Naive thymus-derived CD8-positive, alpha-beta T cell (primary cell): ENCODE data around the gene ZNF175. TPM values are rescaled to one million over a fixed set of nuclear protein-coding genes. Genes with fewer than 3 reads are reported as not detected.

Experiments
- ATAC-seq, 2 donors: fragments of 150-1000 bp; cut with Tn5 transposase in 1 of 2; sonication (Bioruptor Pico), chemical (Tn5 transposase) in 1 of 2; 1 replicate in 1 of 2; 2 replicates in 1 of 2; pipeline ENCODE4 v1.10.0; 2021; ENCODE audit warnings: mild to moderate bottlenecking in 2 of 2, moderate library complexity in 2 of 2
- POLR2A ChIA-PET: fragments of 350-600 bp; sonication (Branson Sonifier 250); formaldehyde crosslinking; loops from one replicate; lab custom pipeline; 2021; ENCODE audit warnings: antibody characterized with exemption; lab: Charles Lee
- DNase-seq, 10 donors: peaks; one replicate each; pipeline versions ENCODE4 v3.0.0 to v3.0.0-alpha.2; 2020 to 2022
- H3K27ac Mint-ChIP-seq, 10 donors: one replicate each; pipeline ENCODE4 v1.8.0; 2020 to 2022; ENCODE audit warnings: mild to moderate bottlenecking in 10 of 10, mixed read lengths in 10 of 10, moderate library complexity in 4 of 10, inconsistent platforms in 1 of 10
- H3K27me3 Mint-ChIP-seq, 5 donors: one replicate each; pipeline ENCODE4 v1.8.0; 2021 to 2022; ENCODE audit warnings: mixed read lengths in 5 of 5
- H3K36me3 Mint-ChIP-seq, 3 donors: one replicate each; pipeline ENCODE4 v1.8.0; 2020 to 2022; ENCODE audit warnings: mixed read lengths in 3 of 3, mild to moderate bottlenecking in 2 of 3, inconsistent platforms in 1 of 3
- H3K4me1 Mint-ChIP-seq, 4 donors: one replicate each; pipeline ENCODE4 v1.8.0; 2021 to 2022; ENCODE audit warnings: mixed read lengths in 4 of 4
- H3K4me3 Mint-ChIP-seq, 10 donors: one replicate each; pipeline ENCODE4 v1.8.0; 2020 to 2022; ENCODE audit warnings: mild to moderate bottlenecking in 10 of 10, mixed read lengths in 10 of 10, moderate library complexity in 6 of 10, inconsistent platforms in 1 of 10
- H3K9me3 Mint-ChIP-seq, 9 donors: one replicate each; pipeline ENCODE4 v1.8.0; 2020 to 2022; ENCODE audit warnings: mixed read lengths in 9 of 9, mild to moderate bottlenecking in 3 of 9, inconsistent platforms in 1 of 9, moderate library complexity in 1 of 9
- polyA plus RNA-seq, 3 donors: library from polyadenylated mRNA; unstranded; fragments of 300-500 nt; fragmentation: Illumina TruSeq; gene quantifications; one replicate each; pipeline ENCODE4 v1.2.3, GENCODE V29; 2021
- total RNA-seq, 8 experiments: library from RNA in 2 of 8; stranded (reverse) in 2 of 8; gene quantifications; one replicate each; pipeline ENCODE4 v1.2.3 and lab custom pipeline; 2021 to 2026

ZNF175 gene
- total and polyA plus RNA-seq, 5 experiments from 2014 or later: 1.9 to 21.0 (median 3.7) TPM

DNA sequence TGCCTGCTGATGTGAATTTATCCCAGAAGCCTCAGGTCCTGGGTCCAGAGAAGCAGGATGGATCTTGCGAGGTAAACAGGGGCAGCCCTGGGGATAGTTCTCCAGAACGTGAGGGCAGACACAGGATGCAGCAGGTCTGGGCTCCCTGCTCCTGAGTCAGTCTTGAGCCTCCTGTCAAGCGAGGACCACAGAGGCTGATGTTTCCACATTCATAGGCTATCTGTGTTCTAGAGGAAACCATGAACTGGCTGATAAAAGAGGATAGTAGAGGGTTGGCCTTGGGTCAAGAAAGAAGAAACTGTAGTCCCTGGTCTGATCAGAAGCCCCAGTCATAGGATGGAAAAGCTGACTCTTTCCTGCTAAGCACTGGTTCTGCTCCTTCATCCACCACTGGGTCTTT, 2.2 kb downstream of the ZNF175 start:
- DNase-seq: no peak
- Mint-ChIP-seq H3K9me3 (peaks cover 0 to 4% (median 0%) of the 10 kb centered on the region in 9 donors), H3K4me1 (peaks cover 27 to 41% (median 36%) of the 10 kb centered on the region in 4 donors), H3K27ac (peak overlapping the region in 1 of 10 donors; percentile 44), H3K27me3 (peaks cover 0 to 2% (median 0%) of the 10 kb centered on the region in 5 donors), H3K36me3 (peaks cover 23 to 50% (median 49%) of the 10 kb centered on the region in 3 donors), H3K4me3 (peak overlapping the region in 4 of 10 donors; percentile 23 to 37 (median 30))
- POLR2A ChIA-PET: no interaction called here
- ATAC-seq: no peak

DNA sequence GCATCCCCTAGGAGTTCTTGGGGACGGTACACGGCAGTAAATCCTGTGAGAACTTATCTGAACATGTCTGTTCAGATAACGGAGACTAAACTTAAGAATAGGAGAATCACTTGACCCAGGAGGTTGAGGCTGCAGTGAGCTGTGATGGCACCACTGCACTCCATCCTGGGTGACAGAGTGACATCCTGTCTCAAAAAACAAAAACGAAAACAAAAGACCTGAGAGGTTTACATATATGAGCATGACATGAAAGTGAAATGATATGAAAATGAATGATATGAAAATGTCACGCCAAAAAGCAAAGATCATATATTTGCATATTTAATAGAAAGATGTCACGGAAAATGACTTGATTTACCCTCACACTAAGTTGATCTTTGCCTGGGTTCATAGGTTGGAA, 5.8 kb downstream of the ZNF175 start:
- DNase-seq: no peak
- peak overlapping the region in 1 of 10 donors; percentile 77 for H3K27ac Mint-ChIP-seq
- H3K4me1 Mint-ChIP-seq: peaks cover 15 to 28% (median 23%) of the 10 kb centered on the region in 4 donors
- ATAC-seq: no peak
- no peak overlapping the region for H3K4me3 Mint-ChIP-seq
- peaks cover 40 to 80% (median 78%) of the 10 kb centered on the region in 3 donors for H3K36me3 Mint-ChIP-seq
- H3K27me3 Mint-ChIP-seq: no peaks in the 10 kb centered on the region
- POLR2A ChIA-PET: no interaction called here
- H3K9me3 Mint-ChIP-seq: peaks cover 0 to 15% (median 7%) of the 10 kb centered on the region in 9 donors

DNA sequence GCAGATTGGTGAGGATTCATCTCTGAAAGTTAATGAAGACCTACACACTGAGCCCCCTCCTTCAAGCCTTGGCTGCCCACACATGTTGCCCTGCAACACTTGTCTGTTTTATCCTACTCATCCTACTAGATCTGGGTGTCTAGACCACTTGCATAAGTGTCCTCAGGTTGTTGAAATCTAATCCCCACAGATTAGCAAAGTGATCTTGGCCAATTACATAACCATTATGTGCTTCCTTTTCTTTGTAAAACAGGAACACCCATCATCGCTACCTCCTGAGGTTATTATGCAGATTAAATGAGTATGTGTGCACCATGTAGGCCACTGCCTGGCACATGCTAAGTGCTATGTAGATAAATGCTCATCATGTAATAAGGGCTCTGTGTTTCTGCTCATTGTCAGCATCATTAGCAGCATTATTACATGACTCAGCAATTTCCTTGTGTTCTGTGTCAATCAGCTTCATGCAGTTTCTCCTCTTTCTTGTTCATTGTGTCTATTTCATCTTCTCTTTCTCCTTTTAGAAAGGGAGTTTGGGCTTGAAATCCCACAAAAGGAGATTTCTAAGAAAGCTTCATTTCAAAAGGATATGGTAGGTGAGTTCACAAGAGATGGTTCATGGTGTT, 15.1 kb downstream of the ZNF175 start:
- Mint-ChIP-seq H3K36me3 (peaks cover 59 to 76% (median 66%) of the 10 kb centered on the region in 3 donors), H3K9me3 (peaks cover 0 to 85% (median 53%) of the 10 kb centered on the region in 9 donors)
- no peak for ATAC-seq

DNA sequence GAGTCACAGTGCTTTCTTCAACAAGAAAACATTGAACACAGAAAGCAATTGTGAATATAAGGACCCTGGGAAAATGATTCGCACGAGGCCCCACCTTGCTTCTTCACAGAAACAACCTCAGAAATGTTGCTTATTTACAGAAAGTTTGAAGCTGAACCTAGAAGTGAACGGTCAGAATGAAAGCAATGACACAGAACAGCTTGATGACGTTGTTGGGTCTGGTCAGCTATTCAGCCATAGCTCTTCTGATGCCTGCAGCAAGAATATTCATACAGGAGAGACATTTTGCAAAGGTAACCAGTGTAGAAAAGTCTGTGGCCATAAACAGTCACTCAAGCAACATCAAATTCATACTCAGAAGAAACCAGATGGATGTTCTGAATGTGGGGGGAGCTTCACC, 15.7 kb downstream of the ZNF175 start:
- POLR2A ChIA-PET: no interaction called here
- Mint-ChIP-seq H3K4me1 (no peaks in the 10 kb centered on the region), H3K36me3 (peaks cover 53 to 70% (median 62%) of the 10 kb centered on the region in 3 donors), H3K9me3 (peaks cover 0 to 84% (median 53%) of the 10 kb centered on the region in 9 donors), H3K27me3 (no peaks in the 10 kb centered on the region), H3K27ac (no peak overlapping the region), H3K4me3 (no peak overlapping the region)
- no peak for DNase-seq
- ATAC-seq: no peak

More for the DNA sequence above, 15.1 kb downstream of the ZNF175 start:
- Mint-ChIP-seq H3K4me3 (no peak overlapping the region), H3K4me1 (no peaks in the 10 kb centered on the region), H3K27me3 (no peaks in the 10 kb centered on the region), H3K27ac (no peak overlapping the region)
- DNase-seq: no peak
- POLR2A ChIA-PET: no interaction called here

DNA sequence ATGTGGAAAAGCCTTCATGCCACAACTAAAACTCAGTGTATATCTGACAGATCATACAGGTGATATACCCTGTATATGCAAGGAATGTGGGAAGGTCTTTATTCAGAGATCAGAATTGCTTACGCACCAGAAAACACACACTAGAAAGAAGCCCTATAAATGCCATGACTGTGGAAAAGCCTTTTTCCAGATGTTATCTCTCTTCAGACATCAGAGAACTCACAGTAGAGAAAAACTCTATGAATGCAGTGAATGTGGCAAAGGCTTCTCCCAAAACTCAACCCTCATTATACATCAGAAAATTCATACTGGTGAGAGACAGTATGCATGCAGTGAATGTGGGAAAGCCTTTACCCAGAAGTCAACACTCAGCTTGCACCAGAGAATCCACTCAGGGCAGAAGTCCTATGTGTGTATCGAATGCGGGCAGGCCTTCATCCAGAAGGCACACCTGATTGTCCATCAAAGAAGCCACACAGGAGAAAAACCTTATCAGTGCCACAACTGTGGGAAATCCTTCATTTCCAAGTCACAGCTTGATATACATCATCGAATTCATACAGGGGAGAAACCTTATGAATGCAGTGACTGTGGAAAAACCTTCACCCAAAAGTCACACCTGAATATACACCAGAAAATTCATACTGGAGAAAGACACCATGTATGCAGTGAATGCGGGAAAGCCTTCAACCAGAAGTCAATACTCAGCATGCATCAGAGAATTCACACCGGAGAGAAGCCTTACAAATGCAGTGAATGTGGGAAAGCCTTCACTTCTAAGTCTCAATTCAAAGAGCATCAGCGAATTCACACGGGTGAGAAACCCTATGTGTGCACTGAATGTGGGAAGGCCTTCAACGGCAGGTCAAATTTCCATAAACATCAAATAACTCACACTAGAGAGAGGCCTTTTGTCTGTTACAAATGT, 16.4 kb downstream of the ZNF175 start:
- H3K27me3 Mint-ChIP-seq: no peaks in the 10 kb centered on the region
- peaks cover 46 to 63% (median 61%) of the 10 kb centered on the region in 3 donors for H3K36me3 Mint-ChIP-seq
- H3K4me3 Mint-ChIP-seq: no peak overlapping the region
- POLR2A ChIA-PET: no interaction called here
- no peak overlapping the region for H3K27ac Mint-ChIP-seq
- peaks cover 0 to 82% (median 53%) of the 10 kb centered on the region in 9 donors for H3K9me3 Mint-ChIP-seq
- peaks cover 0 to 2% (median 2%) of the 10 kb centered on the region in 4 donors for H3K4me1 Mint-ChIP-seq
- ATAC-seq: no peak
- DNase-seq: no peak

DNA sequence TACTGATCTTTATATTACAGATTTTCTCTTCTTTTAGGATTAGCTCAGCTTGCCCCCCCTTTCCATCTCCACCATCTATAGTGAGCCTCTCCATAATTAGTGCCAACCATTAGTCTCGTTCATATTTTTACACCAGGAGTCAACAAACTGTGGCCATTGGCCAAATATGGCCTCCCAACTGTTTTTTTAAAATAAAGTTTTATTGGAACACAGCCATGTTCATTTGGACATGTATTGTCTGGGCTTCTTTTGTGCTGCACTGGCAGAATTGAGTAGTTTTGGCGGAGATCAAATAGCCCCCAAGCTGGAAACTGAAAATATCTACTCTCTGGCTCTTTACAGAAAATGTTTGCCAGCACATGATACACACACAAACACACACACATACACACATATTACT, 18.4 kb downstream of the ZNF175 start:
- POLR2A ChIA-PET: no interaction called here
- ATAC-seq (no peak), DNase-seq (no peak)
- no peaks in the 10 kb centered on the region for H3K27me3 Mint-ChIP-seq
- H3K27ac Mint-ChIP-seq: no peak overlapping the region
- H3K4me1 Mint-ChIP-seq: peaks cover 14 to 18% (median 15%) of the 10 kb centered on the region in 4 donors
- H3K36me3 Mint-ChIP-seq: peaks cover 26 to 44% (median 43%) of the 10 kb centered on the region in 3 donors
- H3K4me3 Mint-ChIP-seq: no peak overlapping the region
- peaks cover 0 to 62% (median 43%) of the 10 kb centered on the region in 9 donors for H3K9me3 Mint-ChIP-seq

DNA sequence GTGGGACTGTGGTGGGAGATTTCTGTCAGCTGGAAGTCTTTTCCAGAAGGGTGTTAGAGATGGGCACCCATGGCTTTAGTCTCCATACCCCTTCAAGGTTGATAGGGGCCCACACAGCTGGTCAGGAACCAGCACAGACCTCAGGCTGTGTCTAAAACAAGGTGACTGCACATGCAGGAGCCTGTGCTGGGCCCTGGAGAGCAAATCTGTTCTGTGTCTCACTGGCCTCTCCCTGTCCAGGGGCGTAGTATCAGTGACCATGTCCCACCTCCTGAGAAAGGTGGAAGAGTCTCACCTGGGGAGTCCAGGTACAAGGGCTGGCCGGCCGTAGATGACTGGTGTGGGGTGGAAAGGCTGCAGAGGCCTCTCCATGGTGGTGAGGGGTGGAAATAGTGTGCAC, 19.4 kb downstream of the ZNF175 start:
- ATAC-seq: no peak
- H3K27ac Mint-ChIP-seq: no peak overlapping the region

DNA sequence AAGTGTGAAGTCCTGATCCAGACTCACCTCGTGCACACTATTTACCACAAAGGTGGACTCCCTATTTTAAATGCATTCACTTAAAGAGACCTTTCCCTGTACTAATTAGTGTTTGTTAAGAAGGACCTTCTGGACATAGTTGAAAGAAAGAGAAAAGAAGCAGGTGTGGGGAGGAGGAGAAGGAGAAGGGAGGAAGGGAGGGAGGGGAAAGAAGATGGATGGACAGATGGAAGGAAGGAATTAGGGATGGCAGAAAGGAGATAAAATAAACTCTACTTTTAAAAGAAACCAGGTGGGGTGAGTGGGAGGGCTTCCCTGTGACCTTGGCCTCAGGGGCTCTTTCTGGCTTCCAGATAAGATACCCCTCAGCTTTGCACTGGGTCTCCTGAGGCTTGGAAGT, 21.4 kb downstream of the ZNF175 start:
- DNase-seq: no peak
- POLR2A ChIA-PET: no interaction called here
- peak overlapping the region; percentile 6 to 68 (median 44) for H3K4me3 Mint-ChIP-seq
- H3K36me3 Mint-ChIP-seq: peaks cover 0 to 21% (median 18%) of the 10 kb centered on the region in 3 donors
- ATAC-seq: no peak
- H3K27ac Mint-ChIP-seq: peak overlapping the region in 1 of 10 donors; percentile 29
- H3K9me3 Mint-ChIP-seq: peaks cover 0 to 36% (median 18%) of the 10 kb centered on the region in 9 donors
- peaks cover 24 to 31% (median 25%) of the 10 kb centered on the region in 4 donors for H3K4me1 Mint-ChIP-seq
- H3K27me3 Mint-ChIP-seq: peaks cover 4 to 19% (median 8%) of the 10 kb centered on the region in 5 donors

More for the DNA sequence above, 19.4 kb downstream of the ZNF175 start:
- Mint-ChIP-seq H3K27me3 (no peaks in the 10 kb centered on the region), H3K4me3 (no peak overlapping the region), H3K36me3 (peaks cover 18 to 38% (median 34%) of the 10 kb centered on the region in 3 donors), H3K4me1 (peaks cover 19 to 27% (median 24%) of the 10 kb centered on the region in 4 donors), H3K9me3 (peaks cover 0 to 53% (median 36%) of the 10 kb centered on the region in 9 donors)
- no peak for DNase-seq
- POLR2A ChIA-PET: no interaction called here

DNA sequence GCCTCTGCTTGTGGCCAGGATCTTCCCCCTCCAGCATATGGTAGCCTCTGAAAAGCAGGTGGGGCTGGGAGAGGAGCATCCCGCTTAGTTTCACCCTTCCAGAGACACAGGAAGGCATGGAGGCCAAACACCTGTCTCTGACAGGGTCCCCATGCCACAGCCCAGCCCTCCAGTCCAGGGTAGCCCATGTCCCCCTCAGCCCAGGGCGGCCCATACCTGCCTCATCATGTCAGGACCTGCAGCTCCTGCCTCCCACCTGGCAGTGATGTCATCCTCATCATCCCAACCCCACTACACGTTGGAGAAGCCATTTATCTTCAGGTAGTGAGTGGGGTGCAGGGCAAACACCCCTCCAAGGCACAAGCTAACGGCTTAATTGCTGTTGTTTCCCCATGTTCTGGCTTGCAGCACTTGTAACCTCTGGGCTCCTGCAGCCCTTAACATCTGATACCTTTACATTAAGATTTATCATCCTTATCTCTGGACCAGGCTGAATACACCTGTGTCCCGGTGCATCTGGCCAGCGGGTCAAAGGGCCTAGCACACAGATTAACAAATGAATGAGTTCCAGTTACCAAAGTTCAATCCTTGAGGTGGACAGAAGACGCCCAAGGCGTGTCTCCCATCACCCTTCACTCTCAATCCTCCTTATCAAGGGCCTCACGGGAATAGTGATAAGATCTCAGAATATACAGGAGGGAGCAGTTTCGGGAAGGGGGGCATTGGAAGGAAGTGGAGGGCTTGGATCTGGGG, 22.2 kb downstream of the ZNF175 start:
- Mint-ChIP-seq H3K27ac (peak overlapping the region; percentile 37 to 96 (median 90)), H3K27me3 (peaks cover 4 to 24% (median 11%) of the 10 kb centered on the region in 5 donors), H3K36me3 (peaks cover 0 to 15% (median 13%) of the 10 kb centered on the region in 3 donors), H3K4me1 (peaks cover 24 to 31% (median 25%) of the 10 kb centered on the region in 4 donors), H3K9me3 (peaks cover 0 to 28% (median 11%) of the 10 kb centered on the region in 9 donors), H3K4me3 (peak overlapping the region; percentile 88 to 100 (median 96))
- ATAC-seq: no peak
- POLR2A ChIA-PET: interaction anchor here (2.4 kb wide), 1 partner anchor 111 kb away, joined by 6 read pairs; no protein-coding TSS in a partner anchor
- peak in 1 of 10 donors; percentile 4 for DNase-seq

DNA sequence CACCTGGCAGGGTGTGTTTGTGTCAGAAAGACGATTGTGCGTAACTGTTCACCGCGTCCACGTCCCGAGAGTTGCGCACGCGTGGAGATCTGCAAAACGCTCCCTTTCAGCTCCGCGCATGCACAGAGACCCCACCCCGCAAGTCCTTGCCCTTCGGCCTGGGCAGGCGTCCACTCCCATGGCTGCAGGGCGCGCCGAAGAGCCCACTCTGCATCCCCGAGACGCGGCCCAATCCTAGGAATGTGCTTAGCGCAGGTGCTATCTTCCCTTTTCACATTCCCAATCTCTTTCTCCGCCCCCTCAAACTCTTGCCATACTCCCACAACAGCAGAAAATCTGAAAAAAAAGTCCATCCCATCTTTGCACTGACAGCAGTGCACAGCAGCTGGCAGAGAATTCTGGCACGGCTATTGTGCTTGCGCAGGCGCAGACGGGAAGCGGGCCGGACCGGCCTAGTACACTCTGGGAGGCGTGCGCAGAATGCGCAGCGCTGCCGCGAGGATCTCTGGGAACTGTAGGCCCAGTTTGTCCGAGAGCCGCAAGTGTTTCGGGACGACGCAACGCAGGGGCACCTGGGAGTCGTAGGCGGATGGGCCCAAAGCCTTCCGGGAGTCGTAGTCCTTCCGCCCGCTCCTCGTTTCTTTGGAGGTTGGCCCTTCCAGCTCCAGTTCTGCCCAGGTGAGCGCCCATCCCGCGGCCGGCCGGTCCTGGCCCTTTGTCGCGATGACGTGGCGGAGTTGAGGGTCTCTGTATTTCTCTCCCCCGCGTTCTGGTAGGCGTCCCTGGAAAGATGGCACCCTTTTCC, 23.1 kb downstream of the ZNF175 start:
- Mint-ChIP-seq H3K4me1 (peaks cover 24 to 31% (median 25%) of the 10 kb centered on the region in 4 donors), H3K27me3 (peaks cover 4 to 24% (median 11%) of the 10 kb centered on the region in 5 donors), H3K36me3 (peaks cover 0 to 15% (median 9%) of the 10 kb centered on the region in 3 donors), H3K9me3 (peaks cover 0 to 22% (median 9%) of the 10 kb centered on the region in 9 donors), H3K27ac (peak overlapping the region; percentile 82 to 96 (median 90)), H3K4me3 (peak overlapping the region; percentile 88 to 100 (median 96))
- POLR2A ChIA-PET: interaction anchor here (0.5 to 2.4 kb wide), 2 partner anchors 110 to 1097 kb away, joined by 3 to 6 read pairs; no protein-coding TSS in a partner anchor
- ATAC-seq: peak; percentile 100
- DNase-seq: peak; percentile 88 to 97 (median 92)

DNA sequence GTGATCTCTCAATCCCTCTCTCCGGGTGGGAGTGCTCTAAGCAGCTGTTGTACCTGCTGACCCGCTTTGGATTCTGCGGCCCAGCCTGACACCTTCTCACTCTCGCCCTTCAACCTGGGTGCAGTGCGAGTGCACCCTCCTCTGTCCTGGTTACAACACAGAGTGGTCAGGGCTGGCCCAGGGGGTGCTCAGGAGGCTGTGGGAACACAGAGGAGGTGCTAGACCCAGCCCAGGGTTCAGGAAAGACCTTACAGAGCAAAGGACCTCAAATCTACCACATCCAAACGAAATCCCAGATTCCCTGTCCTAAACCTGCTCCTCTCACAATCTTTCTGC, 23.7 kb downstream of the ZNF175 start:
- peak overlapping the region; percentile 88 to 100 (median 96) for H3K4me3 Mint-ChIP-seq
- peaks cover 24 to 31% (median 25%) of the 10 kb centered on the region in 4 donors for H3K4me1 Mint-ChIP-seq
- POLR2A ChIA-PET: interaction anchor here (0.5 to 2.4 kb wide), 2 partner anchors 109 to 1096 kb away, joined by 3 to 6 read pairs; no protein-coding TSS in a partner anchor
- no peak for DNase-seq
- H3K9me3 Mint-ChIP-seq: peaks cover 0 to 16% (median 8%) of the 10 kb centered on the region in 9 donors
- no peak for ATAC-seq
- H3K27ac Mint-ChIP-seq: peak overlapping the region; percentile 56 to 96 (median 89)
- H3K36me3 Mint-ChIP-seq: peaks cover 0 to 10% (median 4%) of the 10 kb centered on the region in 3 donors
- H3K27me3 Mint-ChIP-seq: peaks cover 5 to 27% (median 13%) of the 10 kb centered on the region in 5 donors
